NCI-H526 treated with DMSO at 0.1 percent for 48 hours (cell line): ENCODE measurements around the gene CABP4.
"Not testable (repeated sequence)": the region's sequence is repeated elsewhere in the genome, so short reads cannot be mapped to it uniquely, and the experiment has no call there.

ENCODE experiments used
- DNase-seq: peaks from one replicate; lab custom pipeline; 2025; lab: John Stamatoyannopoulos, UW

Gene CABP4

DNA sequence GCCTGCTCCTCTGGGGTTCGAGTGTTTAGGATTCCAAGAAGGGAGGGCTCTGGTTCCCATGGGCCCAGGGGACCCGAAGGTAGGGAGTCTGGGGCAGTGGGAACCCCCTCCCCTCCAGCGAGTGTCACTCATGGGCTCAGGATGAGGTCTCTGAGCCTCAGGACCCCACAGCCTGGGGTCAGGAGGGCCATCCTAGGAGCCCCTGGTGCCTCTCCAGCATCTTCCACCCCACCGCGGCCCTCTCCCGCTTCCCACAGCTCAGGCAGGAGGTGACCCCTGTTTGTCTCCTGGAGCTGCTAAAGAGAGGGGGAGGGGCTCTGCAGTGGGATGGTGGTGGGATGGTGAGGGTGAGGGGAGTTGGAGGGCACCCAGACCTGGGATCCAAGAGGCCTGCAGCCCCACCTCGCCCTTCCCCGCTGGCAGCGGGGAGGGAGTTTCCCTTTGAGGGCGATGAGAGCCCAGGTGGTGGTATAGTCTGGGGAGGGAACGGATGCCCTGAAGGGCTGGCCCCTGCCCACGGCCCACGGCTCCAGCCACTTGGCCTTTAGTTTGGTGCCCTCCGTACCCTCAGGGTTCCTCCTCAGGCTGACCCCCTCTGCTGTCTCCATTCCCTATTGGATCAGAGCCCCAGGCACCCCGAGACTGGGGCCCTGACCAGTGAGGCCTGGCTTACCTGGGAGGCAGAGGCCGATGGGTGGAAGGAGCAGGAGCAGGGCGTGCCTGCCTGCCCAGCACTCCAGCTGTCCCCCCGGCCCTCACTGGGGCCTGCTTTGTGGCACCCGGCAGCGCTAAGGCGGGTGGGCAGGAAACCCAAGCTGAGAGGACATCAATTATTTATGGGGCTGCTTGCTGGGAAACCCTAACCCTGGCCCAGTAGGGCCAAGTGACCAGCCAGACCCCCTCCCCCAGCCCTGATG is 1.1 kb upstream of the CABP4 start:
- no peak for DNase-seq

DNA sequence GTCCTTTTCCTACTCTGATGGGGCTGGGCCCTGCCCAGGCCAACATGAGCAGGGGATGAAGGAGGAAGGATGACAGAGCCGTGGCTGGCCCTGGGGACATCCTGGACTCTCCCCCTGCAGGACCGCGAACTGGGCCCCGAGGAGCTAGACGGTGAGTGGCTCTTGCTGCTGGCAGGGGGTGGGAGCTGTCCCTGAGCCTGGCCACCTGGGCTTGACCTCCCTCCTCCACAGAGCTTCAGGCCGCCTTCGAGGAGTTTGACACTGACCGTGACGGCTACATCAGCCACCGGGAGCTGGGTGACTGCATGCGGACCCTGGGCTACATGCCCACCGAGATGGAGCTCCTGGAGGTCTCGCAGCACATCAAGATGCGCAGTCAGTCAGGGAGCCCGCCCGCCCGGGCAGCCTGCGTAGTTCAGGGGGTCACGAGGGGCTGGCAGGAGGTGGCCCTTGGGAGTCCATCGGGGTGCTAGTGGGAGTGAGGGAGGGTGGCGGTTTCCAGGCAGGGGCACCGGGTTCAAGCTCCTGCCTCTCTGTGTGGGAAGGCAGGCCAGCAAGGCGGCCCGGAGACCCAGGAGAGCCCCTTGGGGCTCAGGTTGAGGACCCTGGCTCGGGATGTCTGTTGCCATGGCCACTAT is 1.0 kb downstream of the CABP4 start:
- DNase-seq: no peak

DNA sequence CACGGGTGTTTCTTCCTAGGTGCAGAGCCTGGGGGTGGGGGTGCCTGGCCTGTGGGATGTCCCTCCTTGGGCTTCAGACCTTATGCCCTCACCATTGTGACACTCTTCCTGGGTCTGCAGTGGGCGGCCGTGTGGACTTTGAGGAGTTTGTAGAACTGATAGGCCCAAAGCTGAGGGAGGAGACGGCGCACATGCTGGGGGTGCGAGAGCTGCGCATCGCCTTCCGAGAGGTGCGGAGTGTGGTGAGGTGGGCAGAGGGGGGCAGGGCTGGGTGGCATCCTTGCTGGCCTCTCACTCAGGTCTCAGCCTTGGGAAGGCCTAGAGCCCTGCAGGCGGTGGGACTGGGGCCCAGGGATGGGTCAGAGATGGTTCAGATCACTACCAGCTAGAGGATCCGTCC is 2.3 kb downstream of the CABP4 start:
- DNase-seq: no peak

DNA sequence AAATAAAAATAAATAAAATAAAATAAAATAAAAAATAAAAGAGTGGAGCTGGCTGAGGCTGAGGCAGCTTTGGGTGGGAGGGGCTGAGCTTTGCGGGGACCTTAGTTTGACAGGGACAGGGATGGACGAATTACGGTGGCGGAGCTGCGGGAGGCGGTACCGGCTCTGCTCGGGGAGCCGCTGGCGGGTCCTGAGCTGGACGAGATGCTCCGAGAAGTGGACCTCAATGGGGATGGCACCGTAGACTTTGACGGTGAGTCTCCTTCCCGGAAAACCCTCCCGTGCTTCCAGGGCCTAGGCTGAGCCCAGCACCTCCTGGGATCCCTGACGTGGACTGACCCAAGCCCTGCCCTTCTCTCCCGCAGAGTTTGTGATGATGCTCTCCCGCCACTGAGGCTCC is 3.1 kb downstream of the CABP4 start:
- DNase-seq: no peak

DNA sequence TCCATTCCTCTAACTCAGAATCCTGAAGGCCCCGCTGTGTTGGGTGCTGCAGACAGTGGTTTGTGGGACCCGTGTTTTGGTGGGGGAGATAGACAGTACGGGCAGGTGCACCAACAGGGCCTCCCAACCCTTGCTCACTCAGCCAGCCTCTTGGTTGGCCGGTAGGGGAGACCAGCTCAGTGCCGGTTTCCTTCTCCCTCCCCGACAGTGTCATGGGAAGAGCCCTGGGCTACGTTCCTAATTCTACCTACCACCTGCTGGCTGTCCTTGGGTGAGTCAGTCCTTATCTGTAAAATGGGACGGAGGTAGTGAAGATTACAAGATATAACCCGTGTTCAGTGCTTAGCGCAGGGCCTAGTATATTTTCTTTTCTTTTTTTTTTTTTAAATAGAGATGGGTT is 8.0 kb downstream of the CABP4 start:
- DNase-seq: no peak

DNA sequence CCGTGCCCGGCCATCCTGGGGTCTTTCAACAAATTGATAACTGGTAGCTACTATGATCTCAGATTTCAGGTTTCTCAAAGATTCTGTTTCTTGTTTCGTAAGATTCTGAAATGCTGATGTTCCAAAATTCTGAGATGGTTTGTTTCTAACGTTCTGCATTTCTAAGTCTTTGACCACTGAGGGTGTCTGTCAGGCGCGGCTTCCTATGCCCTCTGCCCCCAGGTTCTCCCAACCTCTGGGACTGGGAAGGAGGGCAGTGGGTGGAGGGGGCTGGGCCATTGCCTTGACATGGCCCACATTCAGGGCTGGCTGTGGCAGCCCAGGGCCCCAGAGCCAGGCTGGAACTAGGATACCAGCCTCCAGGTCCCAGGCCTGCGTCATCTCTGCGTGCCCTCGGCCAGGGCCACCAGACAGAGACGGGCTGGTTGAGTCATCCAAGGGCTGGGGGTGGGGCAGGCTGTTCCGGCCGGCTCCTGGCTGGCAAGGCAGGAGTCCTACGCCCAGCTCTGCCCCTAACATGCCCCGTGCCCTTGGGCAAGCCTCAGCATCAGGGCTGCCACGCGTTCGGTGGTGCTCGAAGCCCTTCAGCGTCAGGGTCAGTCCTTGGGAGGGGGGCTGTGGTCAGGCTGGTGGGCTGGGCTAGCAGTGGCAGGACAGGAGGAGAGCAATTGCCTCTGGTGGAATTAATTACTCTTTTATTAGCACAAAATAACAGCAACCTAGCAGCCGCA is 8.7 kb downstream of the CABP4 start:
- no peak for DNase-seq

DNA sequence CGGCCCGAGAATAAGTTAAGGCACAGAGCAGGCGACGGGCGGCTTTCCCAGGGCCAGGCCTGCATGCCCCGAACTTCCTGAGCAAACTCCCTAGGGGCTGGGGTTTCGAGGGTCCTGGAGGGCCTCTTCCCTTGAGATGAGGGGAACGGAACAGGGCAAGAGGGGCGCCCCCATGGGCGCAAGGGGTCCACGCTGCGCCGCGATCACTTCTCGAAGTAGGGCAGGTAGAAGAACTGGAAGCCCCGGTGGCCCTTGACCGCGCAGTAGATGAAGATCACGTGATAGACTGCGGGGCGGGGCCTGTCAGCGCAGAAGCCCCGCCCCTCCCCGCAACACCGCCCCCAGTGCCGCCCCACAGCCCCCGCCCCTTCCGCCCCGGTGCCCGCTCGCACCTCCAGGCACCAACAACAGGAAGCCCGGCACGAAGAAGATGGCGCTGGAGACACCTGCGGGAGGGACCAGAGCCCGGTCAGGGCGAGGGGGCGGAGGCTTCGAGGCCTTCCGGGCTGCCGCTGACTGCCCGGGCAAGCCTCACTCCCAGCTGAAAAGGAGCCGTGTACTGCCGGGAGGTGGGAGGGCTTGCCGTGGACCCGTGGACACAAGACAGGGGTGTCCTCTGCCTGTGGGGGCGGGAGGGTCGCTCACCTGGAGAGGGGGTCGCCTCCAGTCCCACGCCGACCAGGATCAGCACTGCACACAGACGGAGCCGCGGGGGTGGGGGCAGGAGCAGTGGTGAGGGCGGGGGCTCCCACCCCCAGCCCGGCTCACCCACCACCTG is 9.4 kb downstream of the CABP4 start:
- peak; percentile 91 for DNase-seq

DNA sequence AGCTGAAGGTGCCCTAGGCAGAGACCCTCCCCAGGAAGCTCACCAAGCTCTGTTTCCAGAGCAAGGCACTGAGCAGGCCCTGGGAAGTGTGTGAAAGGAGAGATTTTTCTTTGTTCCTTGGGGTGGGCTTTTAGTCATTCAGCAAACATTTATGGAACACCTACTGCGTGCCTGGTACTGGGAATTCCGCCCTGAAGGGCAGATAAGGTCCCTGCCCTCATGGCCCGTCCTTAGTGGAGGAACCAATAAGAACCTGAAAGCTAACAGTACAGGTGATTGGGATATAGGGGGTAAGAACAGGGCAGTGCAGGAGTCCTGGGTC is 10.0 kb downstream of the CABP4 start:
- no peak for DNase-seq

DNA sequence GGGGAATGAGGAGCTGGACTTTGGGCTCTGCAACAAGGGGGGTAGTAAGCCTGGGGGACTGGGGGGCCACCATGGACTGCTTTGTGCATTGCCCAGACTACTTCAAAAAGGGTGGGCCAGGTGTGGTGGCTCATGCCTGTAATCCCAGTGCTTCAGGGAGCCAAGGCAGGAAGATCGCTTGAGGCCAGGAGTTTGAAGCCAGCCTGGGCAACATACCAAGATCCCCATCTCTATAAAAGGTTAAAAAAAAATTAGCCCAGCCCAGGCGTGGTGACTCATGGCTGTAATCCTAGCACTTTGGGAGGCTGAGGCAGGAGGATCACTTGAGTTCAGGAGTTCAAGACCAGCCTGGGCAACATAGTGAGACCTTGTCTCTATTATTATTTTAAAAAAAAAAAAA is 10.4 kb downstream of the CABP4 start:
- not testable (repeated sequence) for DNase-seq

DNA sequence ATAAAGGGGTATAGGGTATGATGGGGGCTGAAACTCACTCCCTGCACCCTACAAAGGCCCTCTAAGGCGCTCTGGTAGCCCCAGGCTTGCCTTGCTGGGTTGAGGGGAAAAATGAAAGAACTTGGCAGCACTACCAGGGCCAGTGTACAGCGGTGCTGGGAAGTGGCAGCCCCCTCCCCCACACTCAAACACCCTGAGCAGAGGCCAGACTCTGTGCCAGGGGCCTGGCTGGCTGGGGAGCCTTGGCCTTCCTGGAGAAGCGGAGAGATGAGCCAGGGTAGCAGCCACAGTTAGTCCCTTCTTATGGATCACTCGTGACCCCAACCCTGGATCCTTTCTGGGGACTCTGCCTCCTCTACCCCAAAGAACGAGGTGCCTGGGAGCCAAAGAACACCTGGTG is 11.2 kb downstream of the CABP4 start:
- no peak for DNase-seq

DNA sequence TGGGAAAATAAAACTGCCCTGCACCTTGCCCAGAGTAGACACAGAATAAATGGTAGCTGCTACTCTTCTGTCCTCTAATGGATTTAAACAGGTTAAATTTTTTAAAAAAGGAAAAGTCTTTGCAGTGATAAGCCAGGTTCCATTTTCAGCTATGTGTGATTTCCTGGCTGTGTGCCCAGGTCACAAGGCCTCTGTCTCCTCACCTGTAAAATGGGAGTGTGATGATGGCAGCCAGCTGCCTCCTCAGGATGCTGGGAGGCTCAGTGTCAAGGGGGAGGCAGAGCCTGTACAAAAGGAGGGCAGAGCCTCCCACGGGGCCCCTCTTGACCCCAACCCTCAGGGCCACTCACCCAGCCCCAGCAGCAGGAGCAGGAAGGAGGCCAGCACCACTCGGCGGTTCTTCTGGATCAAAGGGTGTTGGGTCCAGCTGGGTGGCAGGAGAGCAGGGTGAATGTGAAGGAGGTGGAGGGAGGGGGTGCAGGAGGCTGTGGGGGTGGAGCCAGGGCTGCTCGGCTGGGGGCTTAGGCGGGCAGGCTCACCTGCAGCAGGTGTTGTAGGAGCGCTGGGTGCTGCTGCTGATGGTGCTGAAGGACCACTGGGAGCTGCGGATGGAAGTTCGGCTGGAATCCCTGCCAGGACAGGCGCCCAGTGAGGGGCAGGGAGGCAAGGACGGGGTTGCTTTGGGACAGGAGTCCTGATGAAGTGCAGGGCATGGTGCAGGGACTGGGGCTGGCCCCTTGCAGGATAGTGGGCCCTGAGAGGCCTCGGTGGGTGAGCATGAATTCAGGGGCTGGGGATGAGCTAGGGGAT is 12.0 kb downstream of the CABP4 start:
- DNase-seq: no peak

DNA sequence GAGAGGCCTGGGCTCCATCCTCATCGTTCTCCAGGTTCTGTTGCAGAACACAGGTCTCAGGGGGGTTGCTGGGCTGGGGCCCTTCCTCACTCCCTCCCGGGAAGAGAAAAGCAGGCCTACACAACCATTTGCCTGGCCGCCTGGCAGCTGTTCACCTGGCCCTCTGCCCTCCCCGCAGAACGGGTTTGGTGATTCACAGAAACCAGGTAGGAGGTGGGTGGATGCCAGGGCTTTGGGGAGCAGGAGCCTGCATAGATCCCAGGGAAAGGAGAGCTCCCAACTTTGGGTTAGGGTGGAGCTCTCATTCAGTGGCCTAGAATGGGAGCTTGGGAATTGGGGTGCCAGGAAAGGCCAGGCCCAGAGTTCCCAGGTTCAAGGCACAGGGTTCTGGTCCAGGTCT is 12.9 kb downstream of the CABP4 start:
- DNase-seq: no peak

DNA sequence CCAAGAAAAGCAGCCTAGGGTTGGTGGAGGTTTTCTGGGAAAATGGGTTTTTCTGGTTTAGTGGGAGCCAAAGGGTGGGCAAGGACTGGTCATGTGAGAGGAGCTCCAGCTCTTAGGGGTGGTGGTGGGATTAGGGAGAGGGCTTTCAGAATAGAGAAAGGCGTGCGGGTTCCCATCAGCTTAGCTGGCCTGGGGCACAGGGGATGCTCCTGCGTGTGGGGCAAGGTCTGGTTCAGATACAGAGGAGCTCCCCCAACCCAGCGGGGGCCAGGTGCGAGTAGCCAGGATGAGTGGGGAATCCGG is 13.3 kb downstream of the CABP4 start:
- no peak for DNase-seq

DNA sequence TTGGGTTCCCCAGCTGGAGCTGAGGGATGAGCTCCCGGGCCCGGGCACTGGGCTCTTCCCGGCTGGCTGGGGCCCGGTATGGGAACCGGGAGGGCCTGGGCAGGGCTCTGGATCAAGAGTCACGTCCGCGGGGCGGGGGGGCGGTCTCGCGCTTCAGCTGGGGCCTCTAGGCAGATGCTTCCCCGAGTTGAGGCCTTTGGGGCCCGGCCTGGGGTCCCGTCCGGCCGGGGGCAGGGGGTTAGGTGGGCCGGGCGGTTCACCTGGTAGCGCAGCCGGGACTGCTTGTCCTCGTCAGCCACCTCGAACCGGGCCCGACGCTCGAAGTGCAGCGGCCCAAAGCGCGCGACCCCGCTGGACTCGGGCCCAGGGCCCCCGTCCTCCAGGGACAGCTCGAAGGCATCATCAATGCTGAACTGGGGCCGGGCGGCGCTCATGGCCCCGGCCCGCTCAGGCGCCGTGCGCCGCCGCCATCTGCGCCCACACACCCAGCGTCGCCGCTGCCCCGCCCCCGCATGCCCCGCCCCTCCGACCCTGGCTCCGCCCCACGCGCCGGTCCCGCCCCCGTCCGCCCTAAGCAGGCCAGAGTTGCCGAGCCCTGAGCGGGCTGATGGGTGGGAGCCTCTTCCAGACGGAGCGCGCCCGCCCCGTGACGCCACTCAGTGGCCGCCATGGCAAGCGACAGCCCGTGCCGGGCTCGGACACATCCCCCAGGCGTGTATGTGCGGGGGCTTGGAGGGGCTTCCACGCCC is 13.8 kb downstream of the CABP4 start, which contains the start of gene TMEM134:
TMEM134 (minus strand) TSS at position 493 of the 749 bp plus-strand sequence; CDS start at position 434, 59 bp downstream.
- DNase-seq: peak; percentile 68

DNA sequence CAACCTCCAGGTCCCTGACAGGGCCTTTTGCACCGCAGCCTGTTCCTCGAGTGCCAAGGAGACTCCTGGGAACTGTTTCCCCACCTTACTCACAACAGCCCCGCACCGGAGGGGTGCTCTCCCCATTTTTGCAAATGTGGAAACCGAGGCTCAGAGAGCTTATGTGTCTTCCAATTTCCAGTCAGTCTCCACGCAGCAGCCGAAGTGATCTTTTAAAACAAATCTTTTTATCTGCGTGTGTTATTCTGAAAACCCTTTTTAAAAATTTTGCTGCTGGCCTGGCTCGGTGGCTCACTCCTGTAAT is 14.3 kb downstream of the CABP4 start:
- no peak for DNase-seq

DNA sequence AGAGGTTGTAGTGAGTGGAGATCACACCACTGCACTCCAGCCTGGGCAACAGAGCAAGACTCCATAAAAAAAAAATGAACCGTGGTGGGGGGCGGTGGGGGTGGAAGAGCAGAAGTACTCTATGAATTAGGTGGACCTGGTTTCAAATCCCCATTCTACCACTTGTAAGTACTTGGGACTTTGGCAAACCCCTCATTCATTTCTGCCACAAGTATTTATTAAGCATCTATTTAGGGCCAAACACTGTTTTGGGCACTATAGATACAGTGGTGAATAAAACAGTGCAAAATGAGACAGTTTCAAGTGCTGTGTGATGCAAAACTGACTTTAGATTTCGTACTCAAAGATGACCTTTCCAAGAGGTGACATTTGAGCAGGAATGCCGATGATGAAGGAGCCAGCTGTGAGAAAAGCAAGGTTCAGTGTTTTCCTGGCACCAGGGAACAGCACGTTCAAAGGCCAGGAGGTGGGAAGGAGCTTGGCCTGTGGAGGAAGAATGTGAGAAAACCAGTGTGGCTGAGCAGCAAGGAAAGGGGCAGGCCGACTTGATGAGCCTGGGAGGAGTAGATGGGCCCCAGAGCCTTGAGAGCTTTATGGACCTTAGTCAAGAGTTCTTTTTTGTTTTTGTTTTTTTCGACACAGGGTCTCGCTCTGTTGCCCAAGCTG is 15.3 kb downstream of the CABP4 start:
- no peak for DNase-seq

DNA sequence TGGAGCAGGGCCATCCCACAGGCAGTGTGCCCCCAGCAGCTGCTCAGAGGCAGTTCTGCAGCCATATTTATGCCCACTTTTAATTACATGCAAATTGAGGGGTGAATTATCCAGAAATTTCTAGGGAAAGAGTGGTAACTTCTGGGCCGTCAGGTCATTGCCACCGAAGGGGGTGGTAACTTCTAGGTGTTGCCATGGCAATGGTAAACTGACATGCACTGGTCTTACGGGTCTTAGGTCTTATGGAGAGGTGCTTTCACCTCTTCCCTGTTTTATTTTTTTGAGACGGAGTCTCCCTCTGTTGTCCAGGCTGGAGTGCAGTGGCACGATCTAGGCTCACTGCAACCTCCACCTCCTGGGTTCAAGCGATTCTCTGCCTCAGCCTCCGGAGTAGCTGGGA is 17.7 kb downstream of the CABP4 start:
- DNase-seq: no peak

DNA sequence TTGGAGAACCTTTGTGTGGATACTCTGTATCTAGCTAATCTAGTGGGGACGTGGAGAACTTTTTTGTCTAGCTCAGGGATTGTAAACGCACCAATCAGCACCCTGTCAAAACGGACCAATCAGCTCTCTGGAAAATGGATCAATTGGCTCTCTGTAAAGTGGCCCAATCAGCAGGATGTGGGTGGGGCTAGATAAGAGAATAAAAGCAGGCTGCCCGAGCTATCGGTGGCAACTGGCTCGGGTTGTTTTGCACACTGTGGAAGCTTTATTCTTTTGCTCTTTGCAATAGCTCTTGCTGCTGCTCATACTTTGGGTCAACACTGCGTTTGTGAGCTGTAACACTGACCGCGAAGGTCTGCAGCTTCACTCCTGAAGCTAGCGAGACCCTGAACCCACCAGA is 21.5 kb downstream of the CABP4 start:
- not testable (repeated sequence) for DNase-seq

DNA sequence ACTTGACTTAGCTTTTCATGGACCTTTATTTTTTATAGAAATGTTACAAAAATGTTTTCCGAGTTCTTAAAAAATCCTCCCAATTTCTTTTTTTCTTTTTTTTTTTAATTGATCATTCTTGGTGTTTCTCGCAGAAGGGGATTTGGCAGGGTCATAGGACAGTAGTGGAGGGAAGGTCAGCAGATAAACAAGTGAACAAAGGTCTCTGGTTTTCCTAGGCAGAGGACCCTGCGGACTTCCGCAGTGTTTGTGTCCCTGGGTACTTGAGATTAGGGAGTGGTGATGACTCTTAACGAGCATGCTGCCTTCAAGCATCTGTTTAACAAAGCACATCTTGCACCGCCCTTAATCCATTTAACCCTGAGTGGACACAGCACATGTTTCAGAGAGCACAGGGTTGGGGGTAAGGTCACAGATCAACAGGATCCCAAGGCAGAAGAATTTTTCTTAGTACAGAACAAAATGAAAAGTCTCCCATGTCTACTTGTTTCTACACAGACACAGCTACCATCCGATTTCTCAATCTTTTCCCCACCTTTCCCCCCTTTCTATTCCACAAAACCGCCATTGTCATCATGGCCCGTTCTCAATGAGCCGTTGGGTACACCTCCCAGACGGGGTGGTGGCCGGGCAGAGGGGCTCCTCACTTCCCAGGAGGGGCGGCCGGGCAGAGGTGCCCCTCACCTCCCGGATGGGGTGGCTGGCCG is 22.3 kb downstream of the CABP4 start:
- DNase-seq: not testable (repeated sequence)
